ENCODE data around the gene DAB2IP. TPM values are rescaled to one million over a fixed set of nuclear protein-coding genes. Genes with fewer than 3 reads are reported as not detected.

The DAB2IP gene
- 31.0 TPM for total RNA-seq (2021; ENCODE audit: unreplicated experiment)
- polyA plus RNA-seq (2012), result 15.1 and 18.9 TPM in 2 replicates
- percentile 59 among the genes with signal in this experiment for Bru-seq, nascent RNA
- percentile 55 among the genes with signal in this experiment for BruChase-seq, experiment 1, labeled RNA remaining after a 6-hour chase
- percentile 58 among the genes with signal in this experiment for BruChase-seq, experiment 2, labeled RNA remaining after a 2-hour chase
- long read RNA-seq, partial matches to known transcripts, result 7 of 36 reads
- long read RNA-seq, other reads (novel, unspliced or antisense), result 29 of 36 reads

DNA sequence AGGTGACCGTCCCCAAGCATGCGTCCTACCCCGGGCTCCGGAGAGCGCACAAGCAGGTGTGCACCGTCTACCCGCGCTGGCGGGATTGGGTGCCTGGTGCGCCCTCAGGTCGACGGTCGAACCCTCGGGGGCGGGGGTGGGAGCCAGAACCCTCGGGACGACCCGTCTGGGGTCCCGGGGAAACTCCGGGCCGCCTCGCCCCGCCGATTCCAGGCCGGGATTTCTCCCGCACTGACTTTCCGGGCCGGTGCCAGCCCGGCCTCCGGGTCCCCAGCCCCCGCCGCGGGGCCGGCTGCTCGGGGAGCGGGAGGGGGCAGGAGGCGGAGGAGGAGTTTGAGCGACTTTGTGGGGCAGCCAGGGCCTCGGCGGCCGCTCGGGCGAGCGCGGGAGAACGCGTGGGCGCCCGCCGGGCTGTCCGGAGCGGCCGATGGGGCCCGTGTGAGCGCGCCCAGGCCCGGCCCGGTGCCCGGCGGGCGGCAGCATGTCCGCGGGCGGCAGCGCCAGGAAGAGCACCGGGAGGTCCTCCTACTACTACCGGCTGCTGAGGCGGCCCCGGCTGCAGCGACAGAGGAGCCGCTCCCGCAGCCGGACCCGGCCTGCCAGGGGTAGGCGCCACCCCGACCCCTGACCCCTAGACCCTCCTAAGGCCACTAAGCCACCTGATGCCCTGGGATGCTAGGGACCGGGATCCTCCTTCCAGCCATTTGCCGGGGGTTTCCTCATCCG lies at the start of gene DAB2IP:
Gene DAB2IP, plus strand, starts transcription at position 340 of the 726 bp plus-strand sequence. Its CDS starts 142 bp downstream, at position 482.
- TF ChIP-seq JUND (IDR thresholded peaks at IDR 0.05) (no peak), ZFX (IDR thresholded peaks at IDR 0.05) (peak; percentile 64; the same call in 1 of the 2 replicates), POLR2AphosphoS5 (IDR thresholded peaks at IDR 0.05; ENCODE audit: low read depth, low read length) (peak; percentile 42), EGR1 (IDR thresholded peaks at IDR 0.05; ENCODE audit: low read depth) (peak; percentile 58; the same call in 1 of the 2 replicates), YY1 (IDR thresholded peaks at IDR 0.05; ENCODE audit: extremely low read depth, insufficient replicate concordance, low read depth, low read length) (no peak), TCF7L2 (IDR thresholded peaks at IDR 0.05; ENCODE audit: borderline replicate concordance, extremely low read depth, insufficient read depth, insufficient read length) (peak; percentile 28), POLR2A (IDR thresholded peaks at IDR 0.05; ENCODE audit: borderline replicate concordance, extremely low read depth, insufficient read depth, insufficient read length) (no peak), RAD21 (IDR thresholded peaks at IDR 0.05; ENCODE audit: low read depth) (no peak), SP1 (IDR thresholded peaks at IDR 0.05; ENCODE audit: low read depth) (peak; percentile 65)
- TF ChIP-seq, protein P1, sequence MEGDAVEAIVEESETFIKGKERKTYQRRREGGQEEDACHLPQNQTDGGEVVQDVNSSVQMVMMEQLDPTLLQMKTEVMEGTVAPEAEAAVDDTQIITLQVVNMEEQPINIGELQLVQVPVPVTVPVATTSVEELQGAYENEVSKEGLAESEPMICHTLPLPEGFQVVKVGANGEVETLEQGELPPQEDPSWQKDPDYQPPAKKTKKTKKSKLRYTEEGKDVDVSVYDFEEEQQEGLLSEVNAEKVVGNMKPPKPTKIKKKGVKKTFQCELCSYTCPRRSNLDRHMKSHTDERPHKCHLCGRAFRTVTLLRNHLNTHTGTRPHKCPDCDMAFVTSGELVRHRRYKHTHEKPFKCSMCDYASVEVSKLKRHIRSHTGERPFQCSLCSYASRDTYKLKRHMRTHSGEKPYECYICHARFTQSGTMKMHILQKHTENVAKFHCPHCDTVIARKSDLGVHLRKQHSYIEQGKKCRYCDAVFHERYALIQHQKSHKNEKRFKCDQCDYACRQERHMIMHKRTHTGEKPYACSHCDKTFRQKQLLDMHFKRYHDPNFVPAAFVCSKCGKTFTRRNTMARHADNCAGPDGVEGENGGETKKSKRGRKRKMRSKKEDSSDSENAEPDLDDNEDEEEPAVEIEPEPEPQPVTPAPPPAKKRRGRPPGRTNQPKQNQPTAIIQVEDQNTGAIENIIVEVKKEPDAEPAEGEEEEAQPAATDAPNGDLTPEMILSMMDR (IDR thresholded peaks at IDR 0.05 in 2 of 3, conservative IDR thresholded peaks at IDR 0.05 in 1 of 3; ENCODE audit: borderline replicate concordance in 1 of 3, insufficient read depth in 1 of 3, low read depth in 2 of 3, low read length in 2 of 3), result no peak
- TF ChIP-seq, protein P2, sequence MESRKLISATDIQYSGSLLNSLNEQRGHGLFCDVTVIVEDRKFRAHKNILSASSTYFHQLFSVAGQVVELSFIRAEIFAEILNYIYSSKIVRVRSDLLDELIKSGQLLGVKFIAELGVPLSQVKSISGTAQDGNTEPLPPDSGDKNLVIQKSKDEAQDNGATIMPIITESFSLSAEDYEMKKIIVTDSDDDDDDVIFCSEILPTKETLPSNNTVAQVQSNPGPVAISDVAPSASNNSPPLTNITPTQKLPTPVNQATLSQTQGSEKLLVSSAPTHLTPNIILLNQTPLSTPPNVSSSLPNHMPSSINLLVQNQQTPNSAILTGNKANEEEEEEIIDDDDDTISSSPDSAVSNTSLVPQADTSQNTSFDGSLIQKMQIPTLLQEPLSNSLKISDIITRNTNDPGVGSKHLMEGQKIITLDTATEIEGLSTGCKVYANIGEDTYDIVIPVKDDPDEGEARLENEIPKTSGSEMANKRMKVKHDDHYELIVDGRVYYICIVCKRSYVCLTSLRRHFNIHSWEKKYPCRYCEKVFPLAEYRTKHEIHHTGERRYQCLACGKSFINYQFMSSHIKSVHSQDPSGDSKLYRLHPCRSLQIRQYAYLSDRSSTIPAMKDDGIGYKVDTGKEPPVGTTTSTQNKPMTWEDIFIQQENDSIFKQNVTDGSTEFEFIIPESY (IDR thresholded peaks at IDR 0.05; ENCODE audit: extremely low read depth, insufficient replicate concordance, low read length), result no peak
- TF ChIP-seq, protein P3, sequence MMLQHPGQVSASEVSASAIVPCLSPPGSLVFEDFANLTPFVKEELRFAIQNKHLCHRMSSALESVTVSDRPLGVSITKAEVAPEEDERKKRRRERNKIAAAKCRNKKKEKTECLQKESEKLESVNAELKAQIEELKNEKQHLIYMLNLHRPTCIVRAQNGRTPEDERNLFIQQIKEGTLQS (IDR thresholded peaks at IDR 0.05), result no peak
- TF ChIP-seq, protein P4, sequence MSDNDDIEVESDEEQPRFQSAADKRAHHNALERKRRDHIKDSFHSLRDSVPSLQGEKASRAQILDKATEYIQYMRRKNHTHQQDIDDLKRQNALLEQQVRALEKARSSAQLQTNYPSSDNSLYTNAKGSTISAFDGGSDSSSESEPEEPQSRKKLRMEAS (IDR thresholded peaks at IDR 0.05), result 0 out of 2 replicates have a peak, but pooled peaks have one; percentile 25
- Histone ChIP-seq H3K9me2 (ENCODE audit: insufficient read depth) (no peaks in the 10 kb centered on the region), H3K4me2 (ENCODE audit: low read length) (peak within 1 kb of the TSS; percentile 93), H3K27ac (ENCODE audit: low read depth, low read length) (peak within 1 kb of the TSS; percentile 57; the same call in 1 of the 2 replicates), H3K4me3 (replicated peaks in 1 of 2; ENCODE audit: low read depth in 1 of 2, low read length in 2 of 2) (peak within 1 kb of the TSS; percentile 59 to 65), H2AFZ (ENCODE audit: low read depth, low read length, poor library complexity, severe bottlenecking) (no peak within 1 kb of the TSS), H4K20me1 (ENCODE audit: insufficient read depth) (no peaks in the 10 kb centered on the region), H3K36me3 (ENCODE audit: control insufficient read depth in 1 of 2, insufficient read depth in 2 of 2, low read length in 2 of 2) (no peaks in the 10 kb centered on the region), H3K4me1 (ENCODE audit: control insufficient read depth in 1 of 2, insufficient read depth in 2 of 2, low read length in 2 of 2) (peaks cover 42 to 56% of the 10 kb centered on the region in 2 experiments), H3K79me2 (ENCODE audit: insufficient read depth, low read length) (peaks cover 6% of the 10 kb centered on the region; the same call in 1 of the 2 replicates), H3K27me3 (ENCODE audit: insufficient read depth, low read length) (no peaks in the 10 kb centered on the region), H3K9me3 (ENCODE audit: control insufficient read depth in 1 of 2, insufficient read depth in 1 of 2, low read depth in 1 of 2, low read length in 2 of 2) (no peaks in the 10 kb centered on the region), H3K9ac (ENCODE audit: low read length) (peak within 1 kb of the TSS; percentile 64)
- ChIA-PET RAD21 (ENCODE audit: low non-redundant PET in 1 of 2, low total read pairs in 2 of 2, uncharacterized antibody in 2 of 2, unreplicated experiment in 2 of 2) (no interaction called here), CTCF (interaction anchor here (1.5 to 2.4 kb wide), 2 partner anchors 11 to 33 kb away, joined by 7 to 12 read pairs; no protein-coding TSS in a partner anchor), POLR2A (no interaction called here)
- intact Hi-C loops (cut with micrococcal nuclease), result no loop called here
- ATAC-seq, result peak; percentile 61
- no TSS peak for BruUV-seq (replicated peaks)
- no peak for DNase-seq (ENCODE audit: low read depth, low spot score)

Measured in HCT116 (cell line).